H1 (cell line): ENCODE data around the gene TSG101. TPM values are rescaled to one million over a fixed set of nuclear protein-coding genes. Genes with fewer than 3 reads are reported as not detected.

Experiments
- CTCF ChIA-PET: fragments of 300-600 bp; sonication (Branson Sonifier 250); formaldehyde crosslinking; loops from one replicate; lab custom pipeline; 2021; ENCODE audit not compliant: partially characterized antibody; lab: Charles Lee
- POLR2A ChIA-PET: fragments of 300-600 bp; sonication (Branson Sonifier 250); formaldehyde crosslinking; loops from one replicate; lab custom pipeline; 2021; ENCODE audit warnings: inconsistent platforms; ENCODE audit not compliant: partially characterized antibody; lab: Charles Lee
- DNase-seq, 2 experiments: peaks; one replicate each; pipeline versions ENCODE4 v3.0.0 to v3.0.0-alpha.2; 2010 to 2022; ENCODE audit warnings: low spot score in 2 of 2, low read depth in 1 of 2, mixed read lengths in 1 of 2
- FAIRE-seq: peaks from 2 replicates; lab custom pipeline; 2011; peaks lifted over from hg19 to GRCh38; lab: Jason Lieb, UNC
- H2AFZ ChIP-seq: 2 replicates; pipeline ENCODE4 v1.8.1; 2012; ENCODE audit warnings: low read length, inconsistent platforms
- H2AK5ac ChIP-seq: 2 replicates; pipeline ENCODE4 v1.6.1; 2013; ENCODE audit warnings: low read depth, low read length
- H2BK120ac ChIP-seq: replicated peaks from 2 replicates; pipeline ENCODE3; 2013; ENCODE audit warnings: low read depth, low read length, inconsistent platforms
- H2BK12ac ChIP-seq: 2 replicates; pipeline ENCODE4 v1.6.1; 2013; ENCODE audit warnings: low read depth, low read length
- H2BK15ac ChIP-seq: 2 replicates; pipeline ENCODE4 v1.6.1; 2013; ENCODE audit warnings: low read length
- H2BK20ac ChIP-seq: 2 replicates; pipeline ENCODE4 v1.6.1; 2013; ENCODE audit warnings: low read length
- H2BK5ac ChIP-seq: 2 replicates; pipeline ENCODE4 v1.6.1; 2013; ENCODE audit warnings: low read depth, low read length
- H3K14ac ChIP-seq: 2 replicates; pipeline ENCODE4 v1.6.1; 2013; ENCODE audit warnings: inconsistent platforms; ENCODE audit not compliant: insufficient read length
- H3K18ac ChIP-seq: 2 replicates; pipeline ENCODE4 v1.6.1; 2013; ENCODE audit warnings: low read length; ENCODE audit errors: extremely low read depth
- H3K23ac ChIP-seq: 2 replicates; pipeline ENCODE4 v1.6.1; 2013; ENCODE audit warnings: inconsistent platforms; ENCODE audit not compliant: insufficient read length
- H3K23me2 ChIP-seq: 2 replicates; pipeline ENCODE4 v1.6.1; 2013; ENCODE audit warnings: low read depth, low read length
- H3K27ac ChIP-seq: 2 replicates; pipeline ENCODE4 v1.6.1; 2011; ENCODE audit warnings: low read depth, low read length, inconsistent platforms
- H3K27me3 ChIP-seq, 4 experiments: replicated peaks in 1 of 4; 1 replicate in 1 of 4; 2 replicates in 3 of 4; pipeline versions ENCODE4 v1.6.1 to v1.8.1; 2011 to 2013; ENCODE audit warnings: low read length in 3 of 4, mild to moderate bottlenecking in 3 of 4, inconsistent platforms in 2 of 4, mixed read lengths in 2 of 4, moderate library complexity in 1 of 4; ENCODE audit not compliant: control insufficient read depth in 3 of 4, insufficient read depth in 3 of 4; ENCODE audit errors: extremely low read depth in 1 of 4
- H3K36me3 ChIP-seq, 4 experiments: 2 replicates each; pipeline versions ENCODE4 v1.6.1 to v1.8.1; 2011 to 2013; ENCODE audit warnings: mild to moderate bottlenecking in 4 of 4, low read length in 3 of 4, moderate library complexity in 2 of 4, control low read depth in 1 of 4, inconsistent platforms in 1 of 4; ENCODE audit not compliant: insufficient read depth in 4 of 4, control insufficient read depth in 2 of 4
- H3K4ac ChIP-seq: replicated peaks from 2 replicates; pipeline ENCODE3; 2013; ENCODE audit warnings: low read length, low read depth, mixed read lengths, inconsistent platforms; ENCODE audit not compliant: insufficient read length
- H3K4me1 ChIP-seq, 4 experiments: replicated peaks in 1 of 4; 1 replicate in 1 of 4; 2 replicates in 3 of 4; pipeline versions ENCODE4 v1.6.1 to v1.8.1; 2011 to 2013; ENCODE audit warnings: low read length in 3 of 4, inconsistent platforms in 2 of 4, mixed read lengths in 1 of 4; ENCODE audit not compliant: insufficient read depth in 4 of 4, control insufficient read depth in 3 of 4
- H3K4me2 ChIP-seq, 2 experiments: 2 replicates each; pipeline versions ENCODE4 v1.6.1 to v1.8.1; 2011 to 2013; ENCODE audit warnings: low read depth in 2 of 2, low read length in 2 of 2, control low read depth in 1 of 2, inconsistent platforms in 1 of 2, mild to moderate bottlenecking in 1 of 2; ENCODE audit not compliant: insufficient read depth in 1 of 2
- H3K4me3 ChIP-seq, 4 experiments: fragments of 200-600, 300-600 bp in 1 of 4; sonication (generic), shearing (Covaris generic), sonication (Bioruptor Twin) in 1 of 4; 2 replicates each; pipeline versions ENCODE4 v1.5.1 to v1.8.1; 2011 to 2016; ENCODE audit warnings: low read length in 4 of 4, low read depth in 3 of 4, control low read depth in 2 of 4, inconsistent platforms in 2 of 4, mild to moderate bottlenecking in 2 of 4, mixed read lengths in 1 of 4, moderate library complexity in 1 of 4; ENCODE audit not compliant: insufficient read depth in 2 of 4; ENCODE audit errors: extremely low read depth in 1 of 4
- H3K56ac ChIP-seq: replicated peaks from 2 replicates; pipeline ENCODE3; 2013; ENCODE audit warnings: low read depth, mild to moderate bottlenecking, mixed read lengths, low read length, inconsistent platforms; ENCODE audit not compliant: insufficient read length
- H3K79me1 ChIP-seq: 2 replicates; pipeline ENCODE4 v1.6.1; 2013; ENCODE audit warnings: low read depth, low read length, control low read depth
- H3K79me2 ChIP-seq, 2 experiments: 2 replicates each; pipeline versions ENCODE4 v1.6.1 to v1.8.1; 2012 to 2013; ENCODE audit warnings: low read length in 2 of 2, mild to moderate bottlenecking in 2 of 2, inconsistent platforms in 1 of 2; ENCODE audit not compliant: insufficient read depth in 2 of 2, control insufficient read depth in 1 of 2
- H3K9ac ChIP-seq, 4 experiments: replicated peaks in 1 of 4; 1 replicate in 1 of 4; 2 replicates in 3 of 4; pipeline versions ENCODE4 v1.6.1 to v1.8.1; 2011 to 2013; ENCODE audit warnings: low read depth in 3 of 4, low read length in 3 of 4, control low read depth in 2 of 4, mild to moderate bottlenecking in 2 of 4, moderate library complexity in 2 of 4, inconsistent platforms in 1 of 4; ENCODE audit errors: extremely low read depth in 1 of 4
- H3K9me3 ChIP-seq, 2 experiments: 2 replicates each; pipeline versions ENCODE4 v1.6.1 to v1.8.1; 2012 to 2013; ENCODE audit warnings: mild to moderate bottlenecking in 2 of 2, moderate library complexity in 2 of 2, control low read depth in 1 of 2, inconsistent platforms in 1 of 2, low read depth in 1 of 2, low read length in 1 of 2, mixed read lengths in 1 of 2; ENCODE audit not compliant: insufficient read depth in 2 of 2
- H4K20me1 ChIP-seq, 2 experiments: replicated peaks in 1 of 2; 2 replicates each; pipeline versions ENCODE3 to v1.8.1; 2011 to 2013; ENCODE audit warnings: inconsistent platforms in 2 of 2, low read length in 2 of 2, mild to moderate bottlenecking in 1 of 2; ENCODE audit not compliant: insufficient read depth in 2 of 2, control insufficient read depth in 1 of 2
- H4K5ac ChIP-seq: 2 replicates; pipeline ENCODE4 v1.6.1; 2013; ENCODE audit warnings: low read length, low read depth, mixed read lengths, inconsistent platforms; ENCODE audit not compliant: insufficient read length
- H4K8ac ChIP-seq: 2 replicates; pipeline ENCODE4 v1.8.0; 2013; ENCODE audit warnings: mild to moderate bottlenecking, moderate library complexity, low read length, inconsistent platforms; ENCODE audit not compliant: insufficient read depth; ENCODE audit errors: extremely low read depth
- H4K91ac ChIP-seq: replicated peaks from 2 replicates; pipeline ENCODE3; 2013; ENCODE audit warnings: low read length, mixed read lengths, inconsistent platforms; ENCODE audit not compliant: insufficient read length
- CTCF ChIP-seq, 3 experiments: IDR thresholded peaks; 1 replicate in 2 of 3; 2 replicates in 1 of 3; pipeline versions ENCODE4 v1.5.1 to v1.6.1; 2011; ENCODE audit warnings: low read length in 3 of 3, mild to moderate bottlenecking in 3 of 3, inconsistent platforms in 2 of 3, low read depth in 1 of 3, moderate library complexity in 1 of 3; ENCODE audit not compliant: insufficient read depth in 1 of 3; ENCODE audit errors: control extremely low read depth in 1 of 3
- EZH2 ChIP-seq: fragments of 200-600 bp; sonication (generic); IDR thresholded peaks from 2 replicates; pipeline ENCODE4 v1.7.1; 2012; ENCODE audit warnings: low read depth, mild to moderate bottlenecking, moderate library complexity, low read length, inconsistent platforms; ENCODE audit not compliant: severe bottlenecking
- NANOG ChIP-seq: IDR thresholded peaks from 2 replicates; pipeline ENCODE4 v1.6.1; 2011; ENCODE audit warnings: low read length, low read depth, mild to moderate bottlenecking, inconsistent platforms; ENCODE audit not compliant: insufficient read depth, poor library complexity, severe bottlenecking
- POLR2AphosphoS5 ChIP-seq: IDR thresholded peaks from 2 replicates; pipeline ENCODE4 v1.6.1; 2011; ENCODE audit warnings: low read depth, low read length
- RAD21 ChIP-seq, 2 experiments: IDR thresholded peaks in 1 of 2; conservative IDR thresholded peaks in 1 of 2; 2 replicates each; pipeline ENCODE4 v1.6.1; 2011; ENCODE audit warnings: low read depth in 2 of 2, low read length in 2 of 2, improper control_type of control experiment in 1 of 2, inconsistent platforms in 1 of 2, mild to moderate bottlenecking in 1 of 2, moderate library complexity in 1 of 2
- RBBP5 ChIP-seq: IDR thresholded peaks from 2 replicates; pipeline ENCODE4 v1.7.1; 2012; ENCODE audit warnings: low read depth, mild to moderate bottlenecking, inconsistent platforms, low read length, moderate library complexity, borderline replicate concordance
- RNF2 ChIP-seq: fragments of 200-900, 300-1000 bp; sonication (generic); IDR thresholded peaks from 2 replicates; pipeline ENCODE4 v1.7.1; 2016; ENCODE audit warnings: borderline replicate concordance, low read depth, mild to moderate bottlenecking, antibody characterized with exemption, low read length; ENCODE audit not compliant: poor library complexity, severe bottlenecking; ENCODE audit errors: missing control alignments
- TCF12 ChIP-seq: IDR thresholded peaks from 2 replicates; pipeline ENCODE4 v1.6.1; 2011; ENCODE audit warnings: low read depth, mild to moderate bottlenecking, low read length
- whole genome bisulfite sequencing, 2 experiments: shearing (Covaris generic) in 1 of 2; methylation state at CpG; one replicate each; pipeline versions ENCODE4 v1.1.6 to v1.1.7; 2013 to 2015; ENCODE audit warnings: low lambda C conversion rate in 2 of 2, mixed read lengths in 2 of 2, inconsistent platforms in 1 of 2, low coverage in 1 of 2, missing lambda C conversion rate in 1 of 2; ENCODE audit not compliant: insufficient replicate concordance in 2 of 2, insufficient coverage in 1 of 2, insufficient read length in 1 of 2; ENCODE audit errors: extremely low coverage in 1 of 2, missing lambda C conversion rate in 1 of 2; 5-methylcytosine and 5-hydroxymethylcytosine counted together
- polyA plus RNA-seq, 7 experiments: library from polyadenylated mRNA; depleted of rRNA in 3 of 7; stranded (reverse) in 5 of 7; unstranded in 2 of 7; fragments of >200 nt in 5 of 7; fragments of 200-250 nt in 2 of 7; gene quantifications; 1 replicate in 5 of 7; 2 replicates in 1 of 7; 4 replicates in 1 of 7; pipeline versions ENCODE4 v1.2.1 to v1.2.3, GENCODE V29; 2011 to 2013; ENCODE audit warnings: missing spikeins in 2 of 7, mixed read lengths in 2 of 7
- total RNA-seq: library from RNA; stranded (reverse); fragmentation: NEBNext Ultra II Directional; extraction: Animal tissue kit (Norgen Biotek cat#: 25700); gene quantifications from 2 replicates; pipeline ENCODE4 v1.2.1, GENCODE V29; 2021

Gene TSG101
- total and polyA plus RNA-seq, 2 of the 8 experiments (the other 6 are each of a cell fraction or from before 2014, with no cell fraction given), result 50.8 to 151 TPM

GRCh38 chr11:18522388-18522787 is 4.4 kb downstream of the TSG101 start:
- no peaks in the 10 kb centered on the region for H3K4me1 ChIP-seq
- no peak overlapping the region for H2BK5ac ChIP-seq
- H4K8ac ChIP-seq, result no peak overlapping the region
- 74% methylated on average over 4 of the region's 4 CpGs; no CpG with 5 or more reads in 1 of the 2 experiments for WGBS, 2 experiments
- H2BK120ac ChIP-seq, result no peak overlapping the region
- H3K27me3 ChIP-seq, result no peaks in the 10 kb centered on the region
- H3K79me2 ChIP-seq, result peaks cover 0 to 63% of the 10 kb centered on the region in 2 experiments; a peak in 2 of 4 replicates
- H2BK12ac ChIP-seq, result no peak overlapping the region
- H4K91ac ChIP-seq, result no peak overlapping the region
- peaks cover 2 to 4% of the 10 kb centered on the region in 2 experiments for H4K20me1 ChIP-seq
- peaks cover 3% of the 10 kb centered on the region; the same call in 1 of the 2 replicates for H3K79me1 ChIP-seq
- no peak overlapping the region for H3K18ac ChIP-seq
- peaks cover 0 to 6% (median 0%) of the 10 kb centered on the region in 4 experiments; a peak in 2 of 8 replicates for H3K36me3 ChIP-seq
- POLR2A ChIA-PET, result interaction anchor here (1.0 to 1.7 kb wide), 2 partner anchors 9 to 66 kb away, joined by 4 to 7 read pairs; partner anchors contain the start of gene UEVLD
- TF ChIP-seq RBBP5, result no peak
- TF ChIP-seq RAD21 (IDR thresholded peaks at IDR 0.05 in 1 of 2, conservative IDR thresholded peaks at IDR 0.05 in 1 of 2; ENCODE audit: low read depth in 2 of 2, low read length in 2 of 2), result peak in 1 of 2 experiments; percentile 9; a peak in 1 of 4 replicates
- TF ChIP-seq TCF12, result no peak
- TF ChIP-seq NANOG, result no peak
- TF ChIP-seq CTCF (IDR thresholded peaks at IDR 0.05; ENCODE audit: control extremely low read depth in 1 of 3, insufficient read depth in 1 of 3, low read depth in 1 of 3, low read length in 3 of 3), result peak in 2 of 3 experiments; percentile 14 to 34; a peak in 1 of 4 replicates
- no peak for TF ChIP-seq POLR2AphosphoS5
- no peak for TF ChIP-seq RNF2
- no peak for TF ChIP-seq EZH2
- TF ChIP-seq, all 59 proteins: peak for 2
- CTCF ChIA-PET, result interaction anchor here (1.0 to 2.5 kb wide), 4 partner anchors 14 to 168 kb away, joined by 3 to 10 read pairs (median 4); no protein-coding TSS in a partner anchor
- Histone ChIP-seq H3K4ac (no peak overlapping the region), H3K27ac (no peak overlapping the region), H3K23ac (no peak overlapping the region), H3K56ac (no peak overlapping the region), H3K4me2 (no peak overlapping the region), H3K14ac (no peak overlapping the region), H3K9me3 (no peaks in the 10 kb centered on the region), H2AFZ (no peak overlapping the region), H2AK5ac (no peak overlapping the region), H4K5ac (no peak overlapping the region), H2BK20ac (no peak overlapping the region), H3K4me3 (no peak overlapping the region), H3K23me2 (no peaks in the 10 kb centered on the region; the same call in 1 of the 2 replicates), H2BK15ac (no peak overlapping the region), H3K9ac (no peak overlapping the region; a peak in 1 of 7 replicates)
- FAIRE-seq, result no peak
- no peak for DNase-seq
